ENCODE data around the gene TBX20. TPM values are rescaled to one million over a fixed set of nuclear protein-coding genes. Genes with fewer than 3 reads are reported as not detected.
"Not testable (repeated sequence)": the region's sequence is repeated elsewhere in the genome, so short reads cannot be mapped to it uniquely, and the experiment has no call there.

The TBX20 gene
- total RNA-seq, 2 donors from 2014 or later, result 0.35 to 3.4 TPM

- H3K9me3 ChIP-seq; H3K27ac ChIP-seq; DNase-seq (ENCODE audit: low spot score); H3K4me3 ChIP-seq; H3K27me3 ChIP-seq (replicated peaks; ENCODE audit: insufficient read depth); H3K36me3 ChIP-seq; ATAC-seq (ENCODE audit: insufficient number of reproducible peaks, low FRiP score, low read depth); H3K4me1 ChIP-seq (ENCODE audit: control insufficient read depth in 1 of 2, low read depth in 2 of 2): not testable (repeated sequence)
Observed at GRCh38 chr7:35227438-35227837, 26.5 kb downstream of the TBX20 start.

- H3K9me3 ChIP-seq; H3K4me1 ChIP-seq (ENCODE audit: control insufficient read depth in 1 of 2, low read depth in 2 of 2); ATAC-seq (ENCODE audit: insufficient number of reproducible peaks, low FRiP score, low read depth); H3K36me3 ChIP-seq; DNase-seq (ENCODE audit: low spot score); H3K4me3 ChIP-seq; H3K27ac ChIP-seq; H3K27me3 ChIP-seq (replicated peaks; ENCODE audit: insufficient read depth): not testable (repeated sequence)
Observed at GRCh38 chr7:35222445-35222844, 31.5 kb downstream of the TBX20 start.

GRCh38 chr7:35220176-35220575 lies 33.7 kb downstream of the TBX20 start:
- H3K4me3 ChIP-seq; H3K9me3 ChIP-seq; H3K27me3 ChIP-seq (replicated peaks; ENCODE audit: insufficient read depth); ATAC-seq (ENCODE audit: insufficient number of reproducible peaks, low FRiP score, low read depth); H3K36me3 ChIP-seq; H3K27ac ChIP-seq; H3K4me1 ChIP-seq (ENCODE audit: control insufficient read depth in 1 of 2, low read depth in 2 of 2); DNase-seq (ENCODE audit: low spot score): not testable (repeated sequence)

- H3K27ac ChIP-seq; H3K36me3 ChIP-seq; H3K4me3 ChIP-seq; H3K27me3 ChIP-seq (replicated peaks; ENCODE audit: insufficient read depth); H3K4me1 ChIP-seq (ENCODE audit: control insufficient read depth in 1 of 2, low read depth in 2 of 2); H3K9me3 ChIP-seq; ATAC-seq (ENCODE audit: insufficient number of reproducible peaks, low FRiP score, low read depth); DNase-seq (ENCODE audit: low spot score): not testable (repeated sequence)
Observed at GRCh38 chr7:35216033-35216432, 37.9 kb downstream of the TBX20 start.

DNA sequence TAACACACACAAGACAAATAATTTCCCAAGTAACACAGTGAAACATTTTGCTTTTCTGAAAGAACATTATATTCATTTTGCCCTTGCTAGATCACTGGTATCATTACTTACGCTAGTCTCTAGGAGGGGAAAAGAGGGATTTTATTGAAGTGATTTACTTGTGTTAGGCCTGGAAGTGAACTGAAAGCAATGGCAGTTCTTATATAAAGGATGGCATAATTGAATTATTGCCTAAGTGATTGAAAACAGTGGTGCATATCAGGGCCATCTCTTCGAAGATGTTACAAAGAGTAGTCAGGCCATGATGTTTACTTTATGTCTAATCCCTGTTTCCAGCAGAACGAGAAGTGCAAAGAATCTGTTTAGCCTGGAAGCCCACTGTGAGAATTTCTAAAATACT lies 38.8 kb downstream of the TBX20 start:
- H3K36me3 ChIP-seq; DNase-seq (ENCODE audit: low spot score); ATAC-seq (ENCODE audit: insufficient number of reproducible peaks, low FRiP score, low read depth); H3K4me3 ChIP-seq; H3K27ac ChIP-seq; H3K4me1 ChIP-seq (ENCODE audit: control insufficient read depth in 1 of 2, low read depth in 2 of 2); H3K9me3 ChIP-seq; H3K27me3 ChIP-seq (replicated peaks; ENCODE audit: insufficient read depth): not testable (repeated sequence)

- not testable (repeated sequence) for ATAC-seq (ENCODE audit: insufficient number of reproducible peaks, low FRiP score, low read depth); H3K27ac ChIP-seq; H3K27me3 ChIP-seq (replicated peaks; ENCODE audit: insufficient read depth); H3K36me3 ChIP-seq; H3K4me3 ChIP-seq; H3K9me3 ChIP-seq; H3K4me1 ChIP-seq (ENCODE audit: control insufficient read depth in 1 of 2, low read depth in 2 of 2); DNase-seq (ENCODE audit: low spot score)
Observed at GRCh38 chr7:35206924-35207323, 47.0 kb downstream of the TBX20 start.

DNA sequence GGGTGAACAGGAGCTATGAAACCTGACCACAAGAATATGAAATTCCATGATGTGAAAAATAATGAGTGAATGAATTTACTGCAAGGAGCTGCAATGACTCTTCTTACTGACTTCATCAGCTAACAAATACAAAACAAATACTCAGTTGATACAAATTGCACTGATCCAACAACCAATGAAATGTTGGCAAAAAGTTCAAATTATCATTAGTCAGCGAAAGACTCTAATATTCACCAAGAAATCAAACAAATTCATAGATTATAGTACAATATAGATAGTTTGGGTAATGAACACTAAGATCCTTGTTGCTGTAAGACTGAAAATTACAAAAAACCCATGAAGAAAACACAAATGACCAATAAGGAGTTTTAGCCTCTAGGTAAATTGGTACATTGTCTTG lies 49.0 kb downstream of the TBX20 start:
- H3K4me1 ChIP-seq (ENCODE audit: control insufficient read depth in 1 of 2, low read depth in 2 of 2); H3K27ac ChIP-seq; H3K36me3 ChIP-seq; DNase-seq (ENCODE audit: low spot score); H3K9me3 ChIP-seq; ATAC-seq (ENCODE audit: insufficient number of reproducible peaks, low FRiP score, low read depth); H3K4me3 ChIP-seq; H3K27me3 ChIP-seq (replicated peaks; ENCODE audit: insufficient read depth): not testable (repeated sequence)

DNA sequence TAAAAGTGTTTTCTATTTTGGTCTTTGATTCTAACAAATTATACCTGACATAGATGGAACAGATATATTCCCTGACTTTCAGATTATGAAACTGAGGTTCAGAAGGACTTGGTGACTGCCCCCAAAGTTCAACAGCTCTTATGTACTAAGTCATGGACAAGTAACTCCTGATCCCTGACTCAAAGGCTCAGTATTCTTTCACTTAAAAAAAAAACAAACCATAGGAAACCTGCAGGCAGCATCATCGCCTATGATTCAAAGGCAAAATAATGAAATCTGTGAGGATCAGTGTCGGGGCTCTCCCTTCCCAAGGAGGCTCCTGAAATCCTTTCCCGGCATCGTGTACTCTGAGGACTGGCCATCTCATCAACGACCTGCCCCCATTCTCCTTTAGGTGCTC lies 49.9 kb downstream of the TBX20 start:
- H3K27me3 ChIP-seq (replicated peaks; ENCODE audit: insufficient read depth); H3K36me3 ChIP-seq; H3K4me1 ChIP-seq (ENCODE audit: control insufficient read depth in 1 of 2, low read depth in 2 of 2); ATAC-seq (ENCODE audit: insufficient number of reproducible peaks, low FRiP score, low read depth); H3K9me3 ChIP-seq; DNase-seq (ENCODE audit: low spot score); H3K27ac ChIP-seq; H3K4me3 ChIP-seq: not testable (repeated sequence)

GRCh38 chr7:35202353-35202752 lies 51.5 kb downstream of the TBX20 start:
- H3K27ac ChIP-seq; H3K36me3 ChIP-seq; ATAC-seq (ENCODE audit: insufficient number of reproducible peaks, low FRiP score, low read depth); H3K9me3 ChIP-seq; H3K4me3 ChIP-seq; H3K4me1 ChIP-seq (ENCODE audit: control insufficient read depth in 1 of 2, low read depth in 2 of 2); H3K27me3 ChIP-seq (replicated peaks; ENCODE audit: insufficient read depth); DNase-seq (ENCODE audit: low spot score): not testable (repeated sequence)

- not testable (repeated sequence) for ATAC-seq (ENCODE audit: insufficient number of reproducible peaks, low FRiP score, low read depth); H3K27me3 ChIP-seq (replicated peaks; ENCODE audit: insufficient read depth); H3K4me3 ChIP-seq; H3K27ac ChIP-seq; H3K36me3 ChIP-seq; H3K9me3 ChIP-seq; H3K4me1 ChIP-seq (ENCODE audit: control insufficient read depth in 1 of 2, low read depth in 2 of 2); DNase-seq (ENCODE audit: low spot score)
Observed at GRCh38 chr7:35200170-35200569, 53.7 kb downstream of the TBX20 start.

GRCh38 chr7:35198370-35199140 lies 55.3 kb downstream of the TBX20 start:
- not testable (repeated sequence) for ATAC-seq (ENCODE audit: insufficient number of reproducible peaks, low FRiP score, low read depth); DNase-seq (ENCODE audit: low spot score)

DNA sequence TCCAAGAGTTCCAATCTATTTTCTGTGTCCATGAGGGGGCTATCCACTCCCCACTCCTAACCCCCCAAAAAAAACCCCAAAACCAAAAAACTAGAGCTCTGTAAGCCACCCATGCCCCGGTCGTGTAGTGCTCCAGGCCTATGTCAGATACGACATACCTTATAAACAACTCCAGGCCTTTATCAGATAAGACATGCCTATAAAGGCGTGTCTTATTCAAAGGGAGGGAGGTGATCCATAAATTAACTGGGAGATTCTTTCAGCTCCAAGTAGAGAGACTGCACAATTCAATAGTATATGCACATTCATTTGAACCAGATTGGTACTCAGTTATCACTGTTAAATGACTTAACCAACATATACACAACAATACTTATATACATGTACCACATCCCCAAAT lies 62.3 kb downstream of the TBX20 start:
- H3K9me3 ChIP-seq; H3K27me3 ChIP-seq (replicated peaks; ENCODE audit: insufficient read depth); H3K4me3 ChIP-seq; DNase-seq (ENCODE audit: low spot score); H3K4me1 ChIP-seq (ENCODE audit: control insufficient read depth in 1 of 2, low read depth in 2 of 2); H3K27ac ChIP-seq; ATAC-seq (ENCODE audit: insufficient number of reproducible peaks, low FRiP score, low read depth); H3K36me3 ChIP-seq: not testable (repeated sequence)

More at GRCh38 chr7:35198370-35199140, 55.3 kb downstream of the TBX20 start:
- not testable (repeated sequence) for H3K27me3 ChIP-seq (replicated peaks; ENCODE audit: insufficient read depth); H3K4me3 ChIP-seq; H3K27ac ChIP-seq; H3K9me3 ChIP-seq; H3K36me3 ChIP-seq; H3K4me1 ChIP-seq (ENCODE audit: control insufficient read depth in 1 of 2, low read depth in 2 of 2)
